WTC11 (cell line): Measurements from ENCODE around the gene SRGAP1.

Experiments used
- CREB1 ChIP-seq: sonication (generic); formaldehyde crosslinking; IDR thresholded peaks from 2 replicates; pipeline ENCODE4 v1.8.0; 2023; ENCODE audit warnings: mild to moderate bottlenecking, missing genetic modification reagents
- CREM ChIP-seq: sonication (generic); formaldehyde crosslinking; IDR thresholded peaks from 2 replicates; pipeline ENCODE4 v1.8.1; 2022; ENCODE audit warnings: mild to moderate bottlenecking, missing genetic modification reagents, moderate library complexity
- CTCF ChIP-seq: fragments of 200-600 bp; IDR thresholded peaks from 2 replicates; pipeline ENCODE4 v1.8.0; 2022; ENCODE audit warnings: antibody characterized with exemption
- E2F4 ChIP-seq: sonication (generic); formaldehyde crosslinking; IDR thresholded peaks from 2 replicates; pipeline ENCODE4 v1.8.1; 2022; ENCODE audit warnings: low read depth, mild to moderate bottlenecking, moderate library complexity, missing genetic modification reagents, borderline replicate concordance
- IRF2 ChIP-seq: sonication (generic); formaldehyde crosslinking; IDR thresholded peaks from 2 replicates; pipeline ENCODE4 v1.8.0; 2022; ENCODE audit warnings: low read depth, missing genetic modification reagents, borderline replicate concordance
- JAZF1 ChIP-seq: fragments of 250-450 bp; sonication (Bioruptor Pico); IDR thresholded peaks from 2 replicates; pipeline ENCODE4 v1.9.0; 2021; ENCODE audit warnings: moderate library complexity, mild to moderate bottlenecking, inconsistent platforms
- JUN ChIP-seq: sonication (generic); formaldehyde crosslinking; IDR thresholded peaks from 2 replicates; pipeline ENCODE4 v1.8.0; 2023; ENCODE audit warnings: mild to moderate bottlenecking, missing genetic modification reagents
- NFYB ChIP-seq: sonication (generic); formaldehyde crosslinking; conservative IDR thresholded peaks from 2 replicates; pipeline ENCODE4 v1.8.0; 2022; ENCODE audit warnings: low read depth, missing genetic modification reagents
- NR1H2 ChIP-seq: sonication (generic); formaldehyde crosslinking; IDR thresholded peaks from 2 replicates; pipeline ENCODE4 v1.9.0; 2021; ENCODE audit warnings: mild to moderate bottlenecking, moderate library complexity, missing genetic modification reagents
- NR2C2 ChIP-seq: sonication (generic); formaldehyde crosslinking; IDR thresholded peaks from 2 replicates; pipeline ENCODE4 v1.8.0; 2022; ENCODE audit warnings: mild to moderate bottlenecking, missing genetic modification reagents
- SP1 ChIP-seq: sonication (generic); formaldehyde crosslinking; conservative IDR thresholded peaks from 2 replicates; pipeline ENCODE4 v1.8.1; 2022; ENCODE audit warnings: missing genetic modification reagents
- TEAD4 ChIP-seq: sonication (generic); formaldehyde crosslinking; IDR thresholded peaks from 2 replicates; pipeline ENCODE4 v1.8.0; 2022; ENCODE audit warnings: mild to moderate bottlenecking, missing genetic modification reagents
- ZNF138 ChIP-seq: sonication (generic); formaldehyde crosslinking; conservative IDR thresholded peaks from 2 replicates; pipeline ENCODE4 v1.8.1; 2022; ENCODE audit warnings: mild to moderate bottlenecking, moderate library complexity, missing genetic modification reagents
- TF ChIP-seq, protein P1 (sequence below): sonication (generic); formaldehyde crosslinking; IDR thresholded peaks from 2 replicates; pipeline ENCODE4 v1.8.0; 2022; ENCODE audit warnings: mild to moderate bottlenecking, missing genetic modification reagents

DNA sequence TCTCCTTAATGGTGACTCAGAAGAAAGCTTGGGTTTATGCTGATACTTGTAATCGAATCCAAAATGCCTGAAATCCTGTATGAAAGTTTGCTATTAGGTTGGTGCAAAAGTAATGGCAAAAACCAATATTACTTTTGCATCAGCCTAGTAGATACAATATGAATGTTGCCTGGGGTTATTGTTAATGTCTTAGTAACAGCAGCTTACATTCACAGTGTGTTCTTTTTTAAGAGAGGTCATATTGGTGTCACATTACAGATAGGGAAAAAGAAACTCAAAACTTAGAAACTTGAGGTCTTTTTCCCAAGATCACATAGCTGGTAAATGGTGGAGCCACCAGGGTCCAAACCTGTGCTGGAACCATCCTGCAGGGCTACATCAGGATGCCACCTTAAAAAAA is 25.2 kb downstream of the SRGAP1 start:
- TF ChIP-seq CREM (CRISPR knock-in tag) (no peak), JUN (CRISPR knock-in tag) (no peak), JAZF1 (CRISPR knock-in tag) (no peak), E2F4 (CRISPR knock-in tag) (no peak), ZNF138 (CRISPR knock-in tag) (no peak), CTCF (no peak), NFYB (CRISPR knock-in tag) (no peak), NR1H2 (no peak), TEAD4 (CRISPR knock-in tag) (no peak), IRF2 (no peak), SP1 (CRISPR knock-in tag) (no peak), CREB1 (CRISPR knock-in tag) (no peak), NR2C2 (CRISPR knock-in tag) (no peak)
- TF ChIP-seq, protein P1, sequence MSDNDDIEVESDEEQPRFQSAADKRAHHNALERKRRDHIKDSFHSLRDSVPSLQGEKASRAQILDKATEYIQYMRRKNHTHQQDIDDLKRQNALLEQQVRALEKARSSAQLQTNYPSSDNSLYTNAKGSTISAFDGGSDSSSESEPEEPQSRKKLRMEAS (CRISPR knock-in tag): no peak
